Activated CD4-positive, alpha-beta T cell treated with anti-CD3 and anti-CD28 coated beads, Interleukin-2, Interleukin-4, amounts not matched to agents 100 ng/mL and 50 ng/mL, durations not matched to agents 16 hours and 8 hours (primary cell): ENCODE measurements around the gene ELAVL1.
"Not testable (repeated sequence)": the region's sequence is repeated elsewhere in the genome, so short reads cannot be mapped to it uniquely, and the experiment has no call there.

Experiments
- DNase-seq: peaks from one replicate; pipeline ENCODE4 v3.0.0-alpha.2; 2020; ENCODE audit warnings: low spot score

Gene ELAVL1

DNA sequence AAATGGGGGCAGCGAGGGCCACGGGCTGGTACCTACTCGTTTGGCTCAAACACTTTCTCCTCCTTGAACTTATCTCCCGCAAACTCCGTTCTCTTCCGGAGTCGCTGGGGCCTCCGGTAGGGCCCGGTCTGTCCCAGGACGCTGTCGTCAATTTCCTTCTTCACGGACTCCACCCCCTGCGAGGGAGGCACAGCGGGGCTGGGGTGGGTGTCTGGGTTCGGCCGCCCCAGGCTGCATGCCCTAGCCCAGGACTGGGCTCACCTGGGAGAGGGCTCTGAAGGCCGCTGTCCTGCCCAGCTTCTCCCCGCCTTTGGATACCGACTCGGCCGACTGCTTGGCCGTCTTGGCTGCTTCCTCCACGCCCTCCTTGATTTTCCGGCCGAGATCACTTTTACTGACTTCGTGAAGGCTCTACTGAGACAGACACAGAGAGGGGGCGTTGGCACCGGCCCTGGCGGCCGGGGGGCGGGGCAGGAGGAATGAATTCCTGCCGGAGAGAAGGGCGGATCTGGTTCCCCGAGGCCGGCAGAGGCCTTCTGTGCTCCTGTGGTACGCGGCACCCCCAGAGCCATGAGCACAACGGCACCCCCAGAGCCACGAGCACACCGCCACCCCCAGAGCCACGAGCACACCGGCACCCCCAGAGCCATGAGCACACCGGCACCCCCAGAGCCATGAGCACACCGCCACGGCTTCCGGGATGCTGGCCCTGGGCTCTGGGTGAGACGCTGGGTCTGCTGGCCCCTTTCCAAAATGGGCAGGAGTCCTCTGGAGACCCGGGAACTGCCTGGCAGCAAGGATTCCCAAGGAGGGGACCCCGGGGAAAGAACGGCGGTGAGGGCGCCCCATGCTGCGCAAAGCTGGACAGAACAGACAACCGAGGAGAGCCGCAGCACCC lies 71.4 kb downstream of the ELAVL1 start:
- no peak for DNase-seq

DNA sequence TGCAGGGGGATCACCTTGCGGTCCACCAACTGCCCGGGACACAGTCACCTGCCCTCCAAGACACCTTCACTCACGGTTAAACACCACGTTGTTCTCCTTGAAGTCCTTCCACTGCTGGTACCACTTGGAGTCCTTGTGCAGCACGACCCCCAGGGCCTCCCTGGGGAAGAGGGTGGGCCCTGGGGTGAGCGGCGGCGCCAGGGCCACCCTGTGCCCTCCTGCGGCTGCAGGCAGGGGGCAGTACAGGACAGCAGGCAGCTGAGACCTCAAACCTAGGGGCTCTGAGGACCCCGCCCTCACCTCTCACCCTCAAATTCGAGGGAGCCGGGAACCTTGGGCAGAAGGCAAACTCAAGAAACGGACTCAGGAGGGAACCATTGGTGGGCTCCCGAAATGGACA lies 72.0 kb downstream of the ELAVL1 start:
- no peak for DNase-seq

DNA sequence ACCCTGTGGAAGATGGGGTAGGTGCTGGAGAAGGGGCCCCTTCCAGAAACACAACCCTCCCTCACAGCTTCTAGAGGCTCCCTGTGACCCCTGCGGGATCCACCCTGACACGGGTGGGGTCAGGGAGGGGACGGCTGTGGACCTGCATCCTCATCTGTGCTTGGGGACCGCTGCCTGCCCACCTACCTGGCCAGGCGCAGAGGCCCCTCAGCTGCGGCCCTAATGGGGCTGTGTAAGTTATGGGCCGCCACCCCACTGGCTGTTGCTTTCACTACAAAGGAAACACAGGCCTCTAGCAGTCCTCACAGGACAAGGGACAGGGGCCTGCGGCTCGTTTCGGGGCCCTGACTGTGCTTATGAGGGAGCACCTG lies 72.5 kb downstream of the ELAVL1 start:
- no peak for DNase-seq

DNA sequence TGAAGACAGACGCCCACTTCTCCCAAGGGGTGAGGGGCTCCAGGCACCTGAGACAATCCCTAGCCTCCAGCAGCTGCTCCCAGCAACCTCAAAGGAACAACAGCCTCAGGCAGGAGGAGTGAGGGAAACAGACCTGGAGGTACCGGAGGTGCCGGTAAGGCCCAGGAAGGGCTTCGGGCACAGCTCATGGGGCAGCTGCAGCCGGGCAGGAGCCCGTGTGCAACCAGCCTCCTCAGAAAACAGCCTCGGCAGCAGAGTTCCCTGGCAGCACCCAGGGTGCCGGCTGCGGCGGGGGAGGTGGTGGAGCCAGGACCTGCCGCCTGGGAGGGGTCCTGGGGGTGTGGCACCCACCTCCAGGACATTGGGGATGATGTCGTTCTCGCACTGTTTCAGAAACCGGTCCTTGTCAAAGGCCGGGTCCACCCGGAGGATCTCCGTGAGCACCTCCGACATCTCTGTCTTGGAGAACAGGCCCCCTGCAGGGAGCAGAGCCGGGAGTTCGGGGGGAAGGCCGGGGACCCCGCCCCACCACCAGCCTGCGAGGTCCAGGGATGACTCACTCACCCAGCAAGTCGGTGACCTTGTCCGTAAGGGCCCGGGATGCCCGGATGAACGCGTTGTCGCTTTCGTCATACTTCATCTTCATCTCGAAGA lies 73.0 kb downstream of the ELAVL1 start:
- DNase-seq: no peak

DNA sequence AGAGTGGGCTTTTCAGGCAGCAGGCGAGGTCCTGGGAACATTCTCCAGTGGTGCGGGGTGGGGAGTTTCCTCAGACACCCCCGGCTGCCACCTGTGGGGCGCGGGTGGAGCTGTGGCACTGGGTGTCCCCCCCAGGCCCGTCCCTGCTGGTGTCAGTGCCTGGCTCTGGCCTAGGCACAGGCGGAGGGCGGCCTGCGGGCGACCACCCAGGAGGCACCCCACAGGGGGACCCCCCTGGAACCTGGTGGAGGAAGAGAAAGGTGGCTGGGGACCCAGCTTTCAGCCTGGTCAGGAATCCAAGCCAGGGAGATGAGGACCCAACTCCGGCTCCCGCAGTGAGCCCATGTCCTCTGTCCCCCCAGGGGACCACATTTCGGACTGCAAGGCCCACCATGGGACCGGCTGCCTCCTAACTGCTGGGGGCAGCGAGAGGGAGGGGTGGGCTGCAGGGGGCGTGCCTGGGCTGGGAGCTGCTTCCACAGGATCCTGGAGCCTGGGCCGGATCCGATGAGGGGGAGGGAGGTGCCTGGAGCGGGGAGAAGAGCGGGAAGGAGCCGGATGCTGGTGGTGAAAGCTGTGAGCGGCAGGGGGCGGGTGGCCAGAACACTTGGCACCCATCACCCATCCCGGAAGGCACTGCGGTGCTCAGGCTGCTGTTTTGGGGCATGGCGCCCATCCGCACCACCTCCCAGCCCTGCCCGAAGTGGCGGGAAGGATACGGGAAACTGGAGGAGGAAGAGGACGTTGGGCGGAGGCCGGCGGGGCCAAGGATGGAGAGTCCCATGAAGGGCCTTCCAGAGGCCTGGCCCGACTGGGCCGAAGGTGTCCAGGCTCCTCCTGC lies 74.0 kb downstream of the ELAVL1 start:
- DNase-seq: no peak

DNA sequence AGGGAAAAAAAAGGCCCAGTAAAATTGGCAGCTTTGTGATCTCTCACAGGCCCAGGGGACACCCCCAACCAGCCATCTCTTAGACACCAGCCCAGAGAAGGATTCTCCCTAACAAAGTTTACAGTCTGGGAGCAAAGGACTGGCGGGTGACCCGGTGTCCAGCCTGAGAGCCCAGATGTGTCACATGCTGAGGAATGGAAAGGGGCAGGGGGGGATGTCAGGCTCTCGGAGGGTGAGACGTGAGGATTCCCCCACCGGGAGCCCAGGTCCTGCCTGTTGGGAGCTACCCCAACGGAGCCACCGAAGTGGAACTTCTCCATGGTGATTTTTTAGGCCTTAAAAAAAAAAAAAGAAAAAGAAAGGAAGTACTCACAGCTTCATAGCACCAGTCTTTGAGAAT lies 74.7 kb downstream of the ELAVL1 start:
- no peak for DNase-seq

DNA sequence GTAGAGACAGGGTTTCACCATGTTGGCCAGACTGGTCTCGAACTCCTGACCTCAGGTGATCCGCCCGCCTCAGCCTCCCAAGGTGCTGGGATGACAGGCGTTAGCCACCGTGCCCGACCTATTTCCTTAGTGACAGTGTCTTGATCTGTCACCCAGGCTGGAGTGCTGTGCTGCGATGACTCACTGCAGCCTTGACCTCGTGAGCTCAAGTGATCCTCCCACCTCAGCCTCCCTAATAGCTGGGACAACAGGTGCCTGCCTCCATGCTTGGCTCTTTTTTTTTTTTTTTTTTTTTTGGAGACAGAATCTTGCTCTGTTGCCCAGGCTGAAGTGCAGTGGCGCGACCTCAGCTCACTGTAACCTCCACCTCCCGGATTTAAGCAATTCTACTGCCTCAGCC lies 75.4 kb downstream of the ELAVL1 start:
- DNase-seq: not testable (repeated sequence)

DNA sequence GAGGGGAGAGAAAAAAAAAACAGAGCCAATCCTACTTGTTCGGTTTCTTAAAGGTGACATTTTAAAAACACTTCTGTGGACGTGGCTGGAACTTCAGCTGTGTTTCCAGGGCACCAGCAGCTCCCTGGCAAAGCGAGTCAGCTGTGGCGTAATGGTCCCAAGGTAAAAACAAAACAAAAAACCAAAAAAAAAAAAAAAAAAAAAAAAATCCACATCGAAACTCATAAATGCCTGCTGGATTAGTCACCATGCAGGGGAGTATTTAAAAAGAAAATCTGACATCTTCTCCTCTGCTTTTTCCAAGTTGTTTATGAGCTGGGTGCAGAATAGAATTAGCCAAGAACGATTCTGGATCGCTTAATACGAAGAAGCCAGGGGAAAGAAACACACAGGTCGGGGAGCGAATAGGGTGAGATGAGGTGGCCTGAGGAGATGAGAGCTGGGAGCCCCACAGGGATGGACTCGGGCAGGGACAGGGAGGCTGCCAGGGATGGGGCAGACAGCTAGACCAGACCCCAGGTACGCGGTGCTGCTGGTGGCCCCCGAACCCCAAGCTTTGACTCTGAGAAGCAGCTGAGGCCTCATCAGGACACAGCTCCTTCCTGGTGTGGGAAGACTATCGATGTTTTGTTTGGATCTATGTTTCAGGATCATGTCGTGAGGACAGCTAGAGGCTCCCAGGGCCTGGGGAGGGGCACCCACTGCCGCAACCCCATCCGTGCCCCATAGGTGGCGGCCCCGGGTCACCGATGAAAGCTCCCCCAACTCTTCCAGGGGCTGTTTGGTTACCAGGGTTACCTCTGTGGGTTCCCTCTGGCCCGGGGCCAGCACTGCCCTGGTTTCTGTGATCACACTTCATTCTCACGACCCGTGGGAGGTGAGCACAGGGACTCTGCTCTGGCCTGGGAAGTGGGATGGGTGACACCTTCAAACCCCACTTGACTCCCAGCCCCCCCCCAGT lies 76.4 kb downstream of the ELAVL1 start:
- peak; percentile 57 for DNase-seq

DNA sequence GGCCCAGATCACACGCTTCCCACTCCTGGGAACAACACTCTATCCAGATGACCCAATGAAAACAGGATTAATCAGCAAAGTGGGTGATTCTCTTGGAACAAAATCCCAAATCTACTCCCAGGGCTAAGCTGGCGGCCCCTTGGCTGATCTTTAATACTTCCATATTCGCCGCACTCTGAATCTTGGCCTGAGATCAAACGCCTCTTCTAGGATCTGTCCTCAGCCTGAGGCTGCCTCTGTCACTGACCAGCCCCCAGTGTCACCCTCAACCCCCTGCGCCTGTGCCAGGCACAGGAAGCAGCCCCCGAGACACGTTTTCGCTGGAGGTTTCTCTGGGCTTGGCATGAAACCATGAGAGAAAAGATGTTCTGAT lies 77.1 kb downstream of the ELAVL1 start:
- DNase-seq: no peak

DNA sequence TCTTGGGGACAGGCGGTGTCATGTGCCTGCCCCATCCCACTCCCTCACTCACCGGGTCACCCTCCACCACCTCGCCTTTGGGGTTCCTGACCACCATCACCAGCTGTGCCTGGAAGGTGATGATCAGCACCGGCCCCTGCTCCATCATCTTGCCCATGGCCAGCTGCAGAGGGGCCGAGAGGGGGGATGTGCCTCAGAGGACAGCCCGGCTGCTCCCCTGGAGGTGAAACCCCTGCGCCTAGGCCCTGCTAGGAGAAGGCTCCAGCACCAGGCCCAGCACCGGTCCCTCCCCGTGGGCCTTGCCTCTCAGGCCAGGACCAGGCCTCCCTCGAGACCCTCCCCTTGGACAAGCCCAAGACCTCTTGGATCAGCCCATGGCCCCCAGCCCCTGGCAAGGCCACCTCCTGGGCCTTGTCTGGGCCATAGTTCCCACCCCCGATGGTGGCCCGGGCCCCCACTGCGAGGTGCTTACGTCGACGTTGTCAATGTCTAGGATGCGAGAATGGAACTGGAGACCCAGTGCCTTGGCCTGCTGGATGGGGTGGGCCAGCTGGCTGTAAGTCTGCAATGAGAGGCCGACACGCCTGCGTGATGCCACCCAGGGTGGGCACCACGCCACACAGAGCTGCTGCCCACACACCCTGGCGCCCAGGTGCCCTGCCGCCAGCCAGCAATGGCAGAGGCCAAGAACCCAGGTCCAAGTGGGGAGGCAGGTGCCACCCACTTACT lies 77.7 kb downstream of the ELAVL1 start:
- no peak for DNase-seq

DNA sequence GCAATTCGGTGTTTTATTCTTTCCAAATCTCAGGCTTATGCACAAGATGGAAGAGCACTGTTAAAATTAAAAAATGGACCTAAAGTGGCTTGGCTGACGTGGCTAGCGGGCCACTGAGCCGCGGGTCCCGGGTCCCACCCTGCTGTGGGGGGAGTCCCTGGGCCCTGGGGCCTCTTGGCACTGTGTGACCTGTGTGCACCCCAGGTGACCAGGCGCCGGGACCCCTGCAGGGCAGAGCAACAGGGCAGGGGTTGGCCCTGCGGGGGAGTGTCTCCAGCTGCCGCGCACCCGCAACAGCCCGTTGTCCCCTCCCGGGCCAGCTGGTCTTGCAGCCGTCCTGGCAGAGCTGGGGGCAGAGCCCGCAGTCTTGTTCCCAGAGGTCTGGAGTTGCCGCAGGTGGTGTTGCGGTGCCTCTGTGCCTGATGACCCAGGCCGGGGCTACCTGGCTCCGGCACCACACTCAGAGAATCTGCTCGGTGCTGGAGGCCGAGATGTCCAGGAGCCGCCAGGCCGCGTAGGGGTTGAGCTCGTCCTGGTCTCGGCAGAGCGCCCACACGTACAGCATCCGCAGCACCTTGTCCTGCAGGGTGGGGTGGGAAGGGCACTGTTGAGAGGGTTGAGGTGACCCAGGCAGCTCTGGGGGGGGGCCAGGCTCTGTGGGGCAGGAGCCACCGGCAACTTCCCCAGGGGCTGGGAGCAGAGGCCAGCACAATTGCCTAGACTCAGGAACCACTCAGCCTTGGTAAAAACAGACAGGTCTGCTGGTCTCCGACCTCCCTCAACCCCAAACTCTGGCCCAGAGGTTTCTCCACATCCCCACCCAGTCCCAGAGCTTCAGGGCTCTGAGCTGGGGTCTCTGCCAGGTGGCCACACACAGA lies 78.5 kb downstream of the ELAVL1 start:
- DNase-seq: no peak

DNA sequence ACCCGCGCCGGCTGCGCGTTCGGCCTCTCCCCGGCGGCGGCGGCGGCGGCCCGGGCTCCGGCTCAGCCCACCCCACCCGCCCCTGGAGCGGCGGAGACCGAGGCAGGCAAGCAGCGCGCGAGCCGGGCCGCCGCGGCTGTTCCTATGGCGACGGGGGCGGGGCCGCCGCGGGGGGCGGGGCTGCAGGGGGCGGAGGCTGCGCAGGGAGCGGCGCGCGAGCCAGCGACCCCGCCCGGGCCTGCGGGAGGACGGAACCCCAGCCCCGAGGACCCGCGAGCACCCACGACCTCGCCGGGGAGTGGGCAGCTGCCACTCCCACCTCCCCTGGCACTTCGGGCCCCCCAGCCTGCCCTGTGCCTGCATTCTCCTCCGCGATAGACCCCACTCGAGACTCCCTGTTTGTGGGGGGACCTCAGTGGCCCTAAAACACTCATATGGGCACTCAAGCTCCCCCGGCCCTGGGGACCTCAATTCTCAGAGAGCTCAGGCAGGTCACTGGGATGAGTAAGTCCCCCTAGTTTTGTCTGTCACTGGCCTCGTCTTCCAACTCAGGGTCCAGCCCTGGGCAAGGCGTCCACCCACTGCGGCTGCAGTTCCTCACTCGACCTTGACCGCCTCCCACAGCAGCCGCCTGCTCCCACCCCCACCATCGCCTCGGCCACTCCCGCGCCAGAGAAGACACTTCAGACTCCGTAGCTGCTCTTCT lies 79.3 kb downstream of the ELAVL1 start, which contains the start of gene CTXN1:
CTXN1 (minus strand) TSS at position 115 of the 706 bp plus-strand sequence. CDS start 597 bp downstream, outside the sequence.
- peak; percentile 72 for DNase-seq

DNA sequence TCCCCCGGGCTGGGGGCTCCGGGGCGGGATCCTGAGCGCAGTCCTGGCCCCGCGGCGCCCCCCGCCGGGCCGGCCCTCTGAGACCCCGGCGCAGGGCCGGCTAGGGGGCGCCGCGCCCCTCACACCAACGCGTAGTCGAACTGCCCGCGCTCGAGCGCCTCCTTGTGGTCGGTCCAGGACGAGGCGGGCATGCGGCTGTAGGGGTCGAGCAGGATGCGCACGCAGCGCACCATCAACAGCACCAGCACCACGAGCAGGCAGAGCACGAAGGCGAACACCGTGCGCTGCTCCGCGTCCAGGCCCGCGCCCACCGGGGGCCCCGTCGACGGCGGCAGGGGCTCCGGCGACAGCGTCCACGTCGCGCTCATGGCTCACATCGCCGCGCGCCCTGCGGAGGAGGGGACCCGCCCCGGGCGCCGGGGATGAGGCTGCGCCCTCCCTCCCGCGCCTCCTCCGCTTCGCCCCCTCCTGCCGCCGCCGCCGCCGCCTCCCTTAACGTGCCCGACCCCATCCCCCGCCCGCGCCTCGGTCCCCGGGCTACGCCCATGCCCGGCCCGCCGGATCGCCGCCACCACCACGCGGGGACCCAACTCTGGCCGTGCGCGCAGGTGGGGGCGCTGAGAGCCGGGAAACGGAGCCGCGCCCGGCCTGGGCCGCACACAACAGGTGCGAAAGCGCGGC lies 80.1 kb downstream of the ELAVL1 start:
- peak; percentile 80 for DNase-seq

DNA sequence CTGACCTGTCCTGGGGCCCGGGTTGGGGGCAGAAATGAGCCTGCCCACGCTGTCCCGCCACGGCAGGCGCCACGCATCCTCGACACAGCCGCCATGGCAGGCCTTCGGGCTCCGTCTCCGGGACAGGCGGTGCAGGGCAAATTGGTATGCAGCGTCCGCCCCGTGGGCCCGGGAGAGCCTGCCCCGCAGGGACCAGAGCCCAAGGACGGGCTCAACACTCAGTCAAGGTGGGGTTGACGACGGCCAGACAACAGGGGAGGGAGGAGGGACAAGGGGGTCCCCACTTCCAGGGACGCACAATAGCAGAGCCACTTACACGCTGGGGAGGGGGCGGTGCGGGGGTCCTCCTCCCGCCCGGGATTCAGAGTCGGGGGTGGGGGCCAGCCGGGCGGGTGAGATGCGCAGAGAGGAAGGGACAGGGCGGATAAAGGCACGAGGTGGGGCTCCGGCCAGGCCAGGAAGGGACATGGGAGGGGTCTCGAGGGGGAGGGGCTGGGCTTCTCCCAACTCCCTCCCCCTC lies 80.7 kb downstream of the ELAVL1 start:
- DNase-seq: no peak

DNA sequence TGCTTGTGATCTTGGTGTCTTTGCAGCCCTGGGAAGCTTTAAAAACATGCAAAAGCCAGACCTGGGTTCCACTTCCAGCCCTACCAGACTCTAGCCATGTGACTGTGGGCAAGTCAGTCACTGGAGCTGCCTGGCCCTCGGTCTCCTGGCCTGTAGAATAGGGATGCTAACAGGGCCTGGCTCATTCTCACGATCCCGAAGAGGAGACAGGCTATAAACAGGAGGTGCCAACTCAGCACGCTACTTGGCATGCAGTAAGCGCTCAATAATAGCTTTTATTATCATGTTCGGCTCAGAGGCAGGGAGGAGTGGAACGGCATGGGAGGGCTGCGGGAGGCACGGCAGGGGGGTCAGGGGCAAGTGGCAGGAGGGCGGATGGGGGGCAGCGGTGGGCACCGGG lies 81.2 kb downstream of the ELAVL1 start:
- no peak for DNase-seq

DNA sequence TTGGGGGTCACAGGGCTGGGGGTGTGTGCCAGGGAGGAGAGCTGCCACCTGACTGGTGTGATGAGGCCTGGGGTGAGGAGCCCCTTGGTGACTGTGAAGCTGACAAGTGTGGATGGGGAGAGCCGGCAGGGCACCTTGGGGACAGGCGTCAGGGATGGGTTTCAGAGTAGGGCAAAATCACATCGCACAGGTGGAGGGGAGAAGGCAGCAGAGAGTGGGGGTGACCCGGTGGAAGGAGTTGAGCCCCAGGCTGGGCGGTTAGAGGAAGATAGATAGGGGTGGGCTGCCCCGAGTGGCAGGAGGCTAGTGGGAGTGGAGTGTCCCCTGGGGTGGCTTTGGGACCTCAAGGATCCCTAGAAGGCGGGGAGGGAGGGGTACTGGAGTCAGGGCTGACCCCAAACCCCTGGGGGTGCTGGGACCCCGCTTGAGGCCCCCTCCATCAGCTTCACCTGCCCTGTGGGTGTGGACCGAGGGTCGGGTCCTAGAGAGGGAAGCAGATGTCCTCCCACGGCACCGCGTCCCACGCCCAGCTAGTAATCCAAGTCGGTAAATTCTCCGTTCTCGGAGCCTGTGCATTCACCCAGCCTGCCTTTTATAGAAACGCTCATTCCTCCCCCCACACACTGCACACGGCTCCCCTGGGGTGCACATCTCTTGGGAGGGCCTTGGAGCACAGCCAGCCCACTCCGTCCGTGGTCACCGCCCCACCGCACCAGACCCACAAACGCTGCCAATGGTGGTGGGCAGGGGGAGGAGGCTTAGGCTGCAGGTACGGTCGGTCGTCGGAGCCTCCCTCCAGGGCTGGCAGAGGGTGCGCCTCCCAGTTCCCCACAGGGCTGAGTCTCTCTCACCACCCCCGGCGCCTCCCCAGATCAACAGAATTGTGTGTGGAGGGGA lies 81.9 kb downstream of the ELAVL1 start:
- DNase-seq: no peak

DNA sequence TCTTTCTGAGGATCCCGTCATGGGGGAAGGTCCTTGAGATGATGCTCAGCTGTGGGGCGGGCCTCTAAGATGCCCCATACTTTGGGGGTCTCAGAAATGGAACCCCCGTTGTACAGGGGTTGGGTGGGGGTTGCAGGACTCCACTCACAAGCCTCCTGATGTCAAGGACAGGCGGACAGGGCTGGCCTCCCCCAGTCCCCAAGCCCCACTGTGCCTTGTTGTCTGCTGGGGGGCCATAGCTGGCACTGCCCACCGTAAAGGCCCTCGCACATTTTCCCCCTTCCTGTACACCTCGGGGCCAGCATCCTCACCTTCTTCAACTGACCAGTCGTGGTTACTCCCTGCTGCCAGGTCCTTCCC lies 82.6 kb downstream of the ELAVL1 start:
- no peak for DNase-seq
